ENCODE results near the gene FHIT.

DNA sequence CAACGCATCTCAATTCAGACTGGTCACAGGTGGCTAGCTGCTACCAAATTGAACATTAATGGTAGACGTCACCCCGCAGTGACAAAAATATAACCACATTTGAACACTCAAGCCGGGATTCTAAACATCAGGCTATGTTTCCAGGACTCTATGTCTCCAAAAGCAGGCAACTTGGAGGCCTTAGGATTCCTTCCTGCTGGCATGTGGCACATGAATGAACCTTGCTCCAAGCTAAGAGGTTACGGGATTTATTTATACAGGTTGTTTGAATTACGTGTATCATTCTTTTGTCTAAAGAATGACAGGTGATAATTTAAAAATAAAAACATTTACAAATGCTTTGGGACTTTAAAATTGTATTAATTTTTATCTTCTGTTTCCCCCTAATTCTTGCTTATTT, 1337.0 kb downstream of the FHIT start:
- TF ChIP-seq POLR2A (IDR thresholded peaks at IDR 0.05): no peak
- TF ChIP-seq POLR2AphosphoS5 (IDR thresholded peaks at IDR 0.05): no peak
- TF ChIP-seq, protein P1, sequence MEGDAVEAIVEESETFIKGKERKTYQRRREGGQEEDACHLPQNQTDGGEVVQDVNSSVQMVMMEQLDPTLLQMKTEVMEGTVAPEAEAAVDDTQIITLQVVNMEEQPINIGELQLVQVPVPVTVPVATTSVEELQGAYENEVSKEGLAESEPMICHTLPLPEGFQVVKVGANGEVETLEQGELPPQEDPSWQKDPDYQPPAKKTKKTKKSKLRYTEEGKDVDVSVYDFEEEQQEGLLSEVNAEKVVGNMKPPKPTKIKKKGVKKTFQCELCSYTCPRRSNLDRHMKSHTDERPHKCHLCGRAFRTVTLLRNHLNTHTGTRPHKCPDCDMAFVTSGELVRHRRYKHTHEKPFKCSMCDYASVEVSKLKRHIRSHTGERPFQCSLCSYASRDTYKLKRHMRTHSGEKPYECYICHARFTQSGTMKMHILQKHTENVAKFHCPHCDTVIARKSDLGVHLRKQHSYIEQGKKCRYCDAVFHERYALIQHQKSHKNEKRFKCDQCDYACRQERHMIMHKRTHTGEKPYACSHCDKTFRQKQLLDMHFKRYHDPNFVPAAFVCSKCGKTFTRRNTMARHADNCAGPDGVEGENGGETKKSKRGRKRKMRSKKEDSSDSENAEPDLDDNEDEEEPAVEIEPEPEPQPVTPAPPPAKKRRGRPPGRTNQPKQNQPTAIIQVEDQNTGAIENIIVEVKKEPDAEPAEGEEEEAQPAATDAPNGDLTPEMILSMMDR (IDR thresholded peaks at IDR 0.05): no peak

All from suprapubic skin (tissue), 4 donors.